Right lobe of liver (tissue), 6 donors: Measurements from ENCODE around the gene ERO1B. TPM values are rescaled to one million over a fixed set of nuclear protein-coding genes. Genes with fewer than 3 reads are reported as not detected.

ENCODE experiments used
- ATAC-seq, 4 donors: fragments of 200-7000 bp; cut with Tn5 transposase; one replicate each; pipeline ENCODE4 v1.9.1; 2020; ENCODE audit warnings: mild to moderate bottlenecking in 4 of 4, moderate library complexity in 4 of 4
- DNase-seq, 3 donors: peaks; one replicate each; pipeline ENCODE4 v3.0.0-alpha.2; 2020
- H3K27ac ChIP-seq, 3 donors: fragments of 200-600 bp; one replicate each; pipeline ENCODE4 v1.8.0; 2022
- H3K27me3 ChIP-seq, 2 donors: fragments of 200-600 bp; one replicate each; pipeline ENCODE4 v1.8.0; 2022
- H3K36me3 ChIP-seq, 4 donors: fragments of 200-600 bp; sonication (generic) in 1 of 4; one replicate each; pipeline versions ENCODE4 v1.5.1 to v1.8.0; 2017 to 2022; ENCODE audit warnings: control low read depth in 1 of 4
- H3K4me1 ChIP-seq, 4 donors: fragments of 200-600 bp; sonication (generic) in 1 of 4; one replicate each; pipeline versions ENCODE4 v1.5.1 to v1.8.0; 2017 to 2022; ENCODE audit warnings: control low read depth in 1 of 4
- H3K4me3 ChIP-seq, 3 donors: fragments of 200-600 bp; one replicate each; pipeline ENCODE4 v1.8.0; 2022
- H3K9me3 ChIP-seq, 4 donors: fragments of 200-600 bp; sonication (generic) in 1 of 4; one replicate each; pipeline versions ENCODE4 v1.5.1 to v1.8.0; 2017 to 2022; ENCODE audit warnings: control low read depth in 1 of 4
- CTCF ChIP-seq, 4 donors: fragments of 200-600 bp in 3 of 4; fragments of 450-650 bp in 1 of 4; IDR thresholded peaks; one replicate each; pipeline versions ENCODE4 v1.5.1 to v1.8.0; 2016 to 2022; ENCODE audit warnings: antibody characterized with exemption in 4 of 4, mild to moderate bottlenecking in 2 of 4
- POLR2A ChIP-seq: fragments of 450-650 bp; IDR thresholded peaks from one replicate; pipeline ENCODE4 v1.6.1; 2017; ENCODE audit warnings: antibody characterized with exemption, mild to moderate bottlenecking
- WGBS: methylation state at CpG from one replicate; pipeline ENCODE4 v1.1.6; 2018; ENCODE audit warnings: low coverage, low lambda C conversion rate; ENCODE audit not compliant: insufficient coverage; ENCODE audit errors: missing lambda C conversion rate; 5-methylcytosine and 5-hydroxymethylcytosine counted together
- intact Hi-C, 2 donors: fragments of 100-400 bp; cut with DNase I; formaldehyde crosslinking; loops; one replicate each; pipeline versions ENCODE4 v1.11.2 to v1.14.1; 2022
- total RNA-seq, 6 experiments: library from RNA; depleted of rRNA in 2 of 6; stranded (reverse); fragments of >200 nt in 2 of 6; fragmentation: NEBNext Ultra II Directional in 3 of 6; extraction: Animal tissue kit (Norgen Biotek cat#: 25700) in 3 of 6; gene quantifications; one replicate each; pipeline versions ENCODE4 v1.1.0 to v1.2.4, GENCODE V29; 2016 to 2023
- donor health status: DM: no; HTN: yes; CAD: no.
- donor health status: DM: no; HTN: no; CAD: no.
- donor health status: DM: no; HTN: no; CAD: no.
- donor health status: DM: no; HTN: yes; CAD: no.
- donor health status: DM: no; HTN: yes; CAD: no.

The ERO1B gene
- total RNA-seq, 6 experiments from 2014 or later, result 8.0 to 22.5 (median 17.1) TPM

- H3K4me1 ChIP-seq, result no peaks in the 10 kb centered on the region
Observed at GRCh38 chr1:236323819-236324411, 42.2 kb upstream of the ERO1B start.

GRCh38 chr1:236322566-236323409, 41.0 kb upstream of the ERO1B start:
- no peak for TF ChIP-seq POLR2A
- no peak for TF ChIP-seq CTCF (IDR thresholded peaks at IDR 0.05)
- no peak for ATAC-seq

More at GRCh38 chr1:236323819-236324411, 42.2 kb upstream of the ERO1B start:
- H3K36me3 ChIP-seq, result no peaks in the 10 kb centered on the region
- no peaks in the 10 kb centered on the region for H3K27me3 ChIP-seq
- DNase-seq (no peak), ATAC-seq (no peak)
- H3K4me3 ChIP-seq, result no peak overlapping the region
- H3K27ac ChIP-seq, result no peak overlapping the region
- H3K9me3 ChIP-seq, result peaks cover 0 to 11% (median 0%) of the 10 kb centered on the region in 4 donors
- TF ChIP-seq CTCF (IDR thresholded peaks at IDR 0.05), result no peak
- no peak for TF ChIP-seq POLR2A
- intact Hi-C loops, result no loop called here

GRCh38 chr1:236321101-236321500, 39.3 kb upstream of the ERO1B start:
- intact Hi-C loops, result no loop called here
- Histone ChIP-seq H3K27me3 (no peaks in the 10 kb centered on the region), H3K36me3 (no peaks in the 10 kb centered on the region), H3K27ac (no peak overlapping the region), H3K4me3 (no peak overlapping the region), H3K9me3 (peaks cover 0 to 11% (median 0%) of the 10 kb centered on the region in 4 donors), H3K4me1 (no peaks in the 10 kb centered on the region)
- no peak for TF ChIP-seq CTCF (IDR thresholded peaks at IDR 0.05)
- no peak for TF ChIP-seq POLR2A
- no peak for ATAC-seq
- 84% methylated on average over 4 of the region's 5 CpGs for WGBS
- no peak for DNase-seq

More at GRCh38 chr1:236322566-236323409, 41.0 kb upstream of the ERO1B start:
- H3K9me3 ChIP-seq, result peaks cover 0 to 11% (median 0%) of the 10 kb centered on the region in 4 donors
- H3K27ac ChIP-seq, result no peak overlapping the region
- no peaks in the 10 kb centered on the region for H3K4me1 ChIP-seq
- no peaks in the 10 kb centered on the region for H3K36me3 ChIP-seq
- H3K27me3 ChIP-seq, result no peaks in the 10 kb centered on the region
- no peak overlapping the region for H3K4me3 ChIP-seq
- DNase-seq, result no peak
- intact Hi-C loops, result no loop called here
- WGBS, result 0% methylated on average over 1 of the region's 1 CpG

GRCh38 chr1:236320671-236321070, 38.9 kb upstream of the ERO1B start:
- 75% methylated on average over 1 of the region's 1 CpG for WGBS
- intact Hi-C loops, result no loop called here
- H3K27me3 ChIP-seq, result no peaks in the 10 kb centered on the region
- ATAC-seq (no peak), DNase-seq (no peak)
- peaks cover 0 to 11% (median 0%) of the 10 kb centered on the region in 4 donors for H3K9me3 ChIP-seq
- TF ChIP-seq POLR2A (no peak), CTCF (IDR thresholded peaks at IDR 0.05) (no peak)
- no peaks in the 10 kb centered on the region for H3K36me3 ChIP-seq
- no peak overlapping the region for H3K27ac ChIP-seq
- H3K4me3 ChIP-seq, result no peak overlapping the region
- H3K4me1 ChIP-seq, result no peaks in the 10 kb centered on the region
